B cell (primary cell): ENCODE data around the gene EMID1. TPM values are rescaled to one million over a fixed set of nuclear protein-coding genes. Genes with fewer than 3 reads are reported as not detected.

ENCODE experiments used
- ATAC-seq: fragments of 200-7000 bp; cut with Tn5 transposase; one replicate; pipeline ENCODE4 v1.10.0; 2021; ENCODE audit warnings: low read depth, mild to moderate bottlenecking, moderate number of reproducible peaks, moderate library complexity
- CTCF ChIA-PET: fragments of 350-600 bp; sonication (Branson Sonifier 250); formaldehyde crosslinking; loops from one replicate; lab custom pipeline; 2021; ENCODE audit warnings: antibody characterized with exemption, inconsistent platforms; lab: Charles Lee
- POLR2A ChIA-PET: fragments of 350-600 bp; sonication (Branson Sonifier 250); formaldehyde crosslinking; loops from one replicate; lab custom pipeline; 2021; ENCODE audit warnings: antibody characterized with exemption; lab: Charles Lee
- DNase-seq: peaks from one replicate; pipeline ENCODE4 v3.0.0; 2013
- H2AFZ ChIP-seq: 2 replicates; pipeline ENCODE4 v1.6.1; 2012; ENCODE audit warnings: mild to moderate bottlenecking, low read depth, low read length; ENCODE audit not compliant: insufficient read depth, poor library complexity, severe bottlenecking
- H3K27ac ChIP-seq, 2 donors: 1 replicate in 1 of 2; 2 replicates in 1 of 2; pipeline ENCODE4 v1.5.1; 2012 to 2013; ENCODE audit warnings: low read length in 2 of 2, mild to moderate bottlenecking in 2 of 2, moderate library complexity in 1 of 2
- H3K27me3 ChIP-seq, 4 experiments: fragments of 200-600 bp in 1 of 4; sonication (generic) in 1 of 4; replicated peaks in 1 of 4; 1 replicate in 2 of 4; 2 replicates in 2 of 4; pipeline versions ENCODE4 v1.6.1 to v1.7.0; 2013 to 2016; ENCODE audit warnings: low read length in 3 of 4, mild to moderate bottlenecking in 2 of 4, mixed read lengths in 1 of 4, moderate library complexity in 1 of 4; ENCODE audit not compliant: insufficient read depth in 4 of 4, control insufficient read depth in 3 of 4; ENCODE audit errors: control extremely low read depth in 1 of 4
- H3K36me3 ChIP-seq, 2 experiments: replicated peaks in 1 of 2; 1 replicate in 1 of 2; 2 replicates in 1 of 2; pipeline versions ENCODE4 v1.6.1 to v1.7.1; 2013; ENCODE audit warnings: low read length in 1 of 2; ENCODE audit not compliant: insufficient read depth in 2 of 2, control insufficient read depth in 1 of 2; ENCODE audit errors: control extremely low read depth in 1 of 2, extremely low read depth in 1 of 2
- H3K4me1 ChIP-seq, 2 donors: fragments of 200-600 bp in 1 of 2; sonication (generic) in 1 of 2; 1 replicate in 1 of 2; 2 replicates in 1 of 2; pipeline versions ENCODE4 v1.5.1 to v1.6.1; 2013 to 2017; ENCODE audit warnings: low read length in 2 of 2; ENCODE audit not compliant: control insufficient read depth in 2 of 2, insufficient read depth in 2 of 2
- H3K4me2 ChIP-seq: replicated peaks from 2 replicates; pipeline ENCODE3; 2012; ENCODE audit warnings: mild to moderate bottlenecking, low read depth, low read length; ENCODE audit not compliant: poor library complexity, severe bottlenecking
- H3K4me3 ChIP-seq, 5 experiments: fragments of 200-600 bp in 1 of 5; sonication (generic) in 1 of 5; 1 replicate in 3 of 5; 2 replicates in 2 of 5; pipeline versions ENCODE4 v1.5.1 to v1.7.0; 2011 to 2016; ENCODE audit warnings: low read length in 4 of 5, mild to moderate bottlenecking in 4 of 5, low read depth in 2 of 5, control low read depth in 1 of 5, moderate library complexity in 1 of 5; ENCODE audit not compliant: insufficient read depth in 1 of 5; ENCODE audit errors: control extremely low read depth in 1 of 5, extremely low read depth in 1 of 5
- H3K79me2 ChIP-seq: fragments of 200-600 bp; sonication (generic); one replicate; pipeline ENCODE4 v1.6.0; 2016; ENCODE audit warnings: low read length; ENCODE audit not compliant: control insufficient read depth, insufficient read depth
- H3K9ac ChIP-seq: fragments of 200-600 bp; sonication (generic); 2 replicates; pipeline ENCODE4 v1.6.1; 2017; ENCODE audit warnings: mild to moderate bottlenecking, low read length, moderate library complexity
- H3K9me3 ChIP-seq, 3 donors: one replicate each; pipeline versions ENCODE4 v1.6.1 to v1.7.1; 2013; ENCODE audit warnings: low read length in 2 of 3; ENCODE audit not compliant: control insufficient read depth in 2 of 3, insufficient read depth in 1 of 3; ENCODE audit errors: control extremely low read depth in 1 of 3
- H4K20me1 ChIP-seq: 2 replicates; pipeline ENCODE4 v1.6.0; 2012; ENCODE audit warnings: mild to moderate bottlenecking, low read length; ENCODE audit not compliant: insufficient read depth, control insufficient read depth, poor library complexity, severe bottlenecking
- H3K27ac Mint-ChIP-seq: one replicate; pipeline ENCODE4 v1.8.0; 2021; ENCODE audit warnings: mixed read lengths
- H3K27me3 Mint-ChIP-seq: one replicate; pipeline ENCODE4 v1.8.0; 2021; ENCODE audit warnings: mixed read lengths
- H3K4me1 Mint-ChIP-seq: one replicate; pipeline ENCODE4 v1.8.0; 2021; ENCODE audit warnings: mixed read lengths
- H3K4me3 Mint-ChIP-seq: one replicate; pipeline ENCODE4 v1.8.0; 2021; ENCODE audit warnings: mixed read lengths
- H3K9me3 Mint-ChIP-seq: one replicate; pipeline ENCODE4 v1.8.0; 2022; ENCODE audit warnings: mixed read lengths; ENCODE audit not compliant: insufficient read depth
- EZH2 ChIP-seq: IDR thresholded peaks from 2 replicates; pipeline ENCODE4 v1.6.1; 2012; ENCODE audit warnings: borderline replicate concordance, low read depth, mild to moderate bottlenecking, moderate library complexity, low read length; ENCODE audit not compliant: insufficient read depth, poor library complexity, severe bottlenecking
- WGBS: methylation state at CpG from one replicate; pipeline ENCODE4 v1.1.5; 2013; ENCODE audit warnings: missing lambda C conversion rate; ENCODE audit not compliant: insufficient coverage; 5-methylcytosine and 5-hydroxymethylcytosine counted together
- intact Hi-C: fragments of 100-400 bp; cut with micrococcal nuclease; formaldehyde crosslinking; loops from one replicate; pipeline ENCODE4 v1.10.0; 2022
- polyA plus RNA-seq: library from polyadenylated mRNA; depleted of rRNA; stranded (reverse); fragments of >200 nt; gene quantifications from 2 replicates; pipeline ENCODE4 v1.2.3, GENCODE V29; 2012
- total RNA-seq, 2 donors: library from RNA; stranded (reverse); fragments of 120-200 nt in 1 of 2; gene quantifications; 1 replicate in 1 of 2; 2 replicates in 1 of 2; pipeline versions ENCODE4 v1.2.3 to v1.2.4, GENCODE V29; 2013 to 2022
- TF ChIP-seq, protein P1 (sequence below): fragments of 200-600 bp; IDR thresholded peaks from one replicate; pipeline ENCODE4 v1.8.0; 2022; ENCODE audit warnings: antibody characterized with exemption, mild to moderate bottlenecking

The EMID1 gene
- total and polyA plus RNA-seq, 2 donors (not counting 1 experiment from before 2014, with no cell fraction given) = not detected

DNA sequence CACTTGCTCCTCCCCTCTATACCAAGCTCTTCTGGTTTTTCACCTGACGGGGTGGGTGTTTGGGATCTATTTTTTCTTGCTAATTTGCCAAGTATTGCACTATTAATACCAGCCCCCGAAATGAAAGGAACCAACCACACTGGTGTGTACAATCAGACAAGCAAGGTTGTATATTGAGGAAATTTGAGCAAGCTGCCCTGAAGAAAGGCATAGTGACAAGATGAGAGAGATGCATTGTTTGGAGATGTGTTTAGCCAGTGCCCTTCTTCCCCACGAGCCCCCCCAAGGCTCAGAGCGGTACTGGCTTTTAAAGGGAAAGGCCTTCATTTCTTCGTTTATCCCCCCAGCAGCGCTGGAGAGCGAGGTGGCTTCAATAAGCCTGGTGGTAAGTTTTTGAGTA lies 85.5 kb downstream of the EMID1 start:
- H3K27me3 ChIP-seq = no peaks in the 10 kb centered on the region
- H3K4me1 ChIP-seq = no peaks in the 10 kb centered on the region
- H3K36me3 ChIP-seq = peaks cover 12 to 94% of the 10 kb centered on the region in 2 experiments
- no peaks in the 10 kb centered on the region for H3K27me3 Mint-ChIP-seq
- H3K4me3 ChIP-seq = no peak overlapping the region
- H3K9me3 ChIP-seq = no peaks in the 10 kb centered on the region
- intact Hi-C loops = no loop called here
- POLR2A ChIA-PET = no interaction called here
- peaks cover 12% of the 10 kb centered on the region for H3K79me2 ChIP-seq
- H2AFZ ChIP-seq = no peak overlapping the region
- DNase-seq = no peak
- ATAC-seq = no peak
- TF ChIP-seq EZH2 = no peak
- TF ChIP-seq, protein P1, sequence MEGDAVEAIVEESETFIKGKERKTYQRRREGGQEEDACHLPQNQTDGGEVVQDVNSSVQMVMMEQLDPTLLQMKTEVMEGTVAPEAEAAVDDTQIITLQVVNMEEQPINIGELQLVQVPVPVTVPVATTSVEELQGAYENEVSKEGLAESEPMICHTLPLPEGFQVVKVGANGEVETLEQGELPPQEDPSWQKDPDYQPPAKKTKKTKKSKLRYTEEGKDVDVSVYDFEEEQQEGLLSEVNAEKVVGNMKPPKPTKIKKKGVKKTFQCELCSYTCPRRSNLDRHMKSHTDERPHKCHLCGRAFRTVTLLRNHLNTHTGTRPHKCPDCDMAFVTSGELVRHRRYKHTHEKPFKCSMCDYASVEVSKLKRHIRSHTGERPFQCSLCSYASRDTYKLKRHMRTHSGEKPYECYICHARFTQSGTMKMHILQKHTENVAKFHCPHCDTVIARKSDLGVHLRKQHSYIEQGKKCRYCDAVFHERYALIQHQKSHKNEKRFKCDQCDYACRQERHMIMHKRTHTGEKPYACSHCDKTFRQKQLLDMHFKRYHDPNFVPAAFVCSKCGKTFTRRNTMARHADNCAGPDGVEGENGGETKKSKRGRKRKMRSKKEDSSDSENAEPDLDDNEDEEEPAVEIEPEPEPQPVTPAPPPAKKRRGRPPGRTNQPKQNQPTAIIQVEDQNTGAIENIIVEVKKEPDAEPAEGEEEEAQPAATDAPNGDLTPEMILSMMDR = no peak
- peaks cover 2% of the 10 kb centered on the region for H3K4me1 Mint-ChIP-seq
- no CpG with 5 or more reads among the region's 7 CpGs for WGBS
- peaks cover 79% of the 10 kb centered on the region for H4K20me1 ChIP-seq
- no peak overlapping the region for H3K4me2 ChIP-seq
- H3K4me3 Mint-ChIP-seq = no peak overlapping the region
- no peak overlapping the region for H3K27ac ChIP-seq
- no peak overlapping the region for H3K27ac Mint-ChIP-seq
- no peaks in the 10 kb centered on the region for H3K9me3 Mint-ChIP-seq
- CTCF ChIA-PET = no interaction called here
- H3K9ac ChIP-seq = no peak overlapping the region

DNA sequence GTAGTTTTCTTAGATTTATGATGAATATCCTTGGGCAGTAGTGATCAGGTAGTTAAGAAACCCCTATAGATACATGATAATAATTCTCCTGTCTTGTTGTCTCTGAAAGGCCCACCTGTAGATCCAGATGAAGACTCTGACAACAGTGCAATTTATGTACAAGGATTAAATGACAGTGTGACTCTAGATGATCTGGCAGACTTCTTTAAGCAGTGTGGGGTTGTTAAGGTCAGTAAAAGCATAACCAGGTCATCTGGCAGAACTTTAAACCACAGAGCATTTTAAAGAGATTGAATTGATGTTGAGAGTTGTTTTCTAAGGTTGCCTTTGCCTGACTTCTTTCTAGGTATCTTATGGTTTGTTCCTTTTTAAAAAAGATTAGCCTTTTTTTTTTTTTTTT lies 86.7 kb downstream of the EMID1 start:
- POLR2A ChIA-PET = no interaction called here

More for the DNA sequence above, 86.7 kb downstream of the EMID1 start:
- H3K36me3 ChIP-seq = peaks cover 15 to 97% of the 10 kb centered on the region in 2 experiments
- peaks cover 6% of the 10 kb centered on the region for H3K79me2 ChIP-seq
- H3K4me1 Mint-ChIP-seq = peaks cover 2% of the 10 kb centered on the region
- H3K4me2 ChIP-seq = no peak overlapping the region
- no peak overlapping the region for H3K4me3 ChIP-seq
- H2AFZ ChIP-seq = no peak overlapping the region
- H3K9ac ChIP-seq = no peak overlapping the region
- H3K9me3 Mint-ChIP-seq = no peaks in the 10 kb centered on the region
- no peaks in the 10 kb centered on the region for H3K9me3 ChIP-seq
- ATAC-seq (no peak), DNase-seq (no peak)
- H4K20me1 ChIP-seq = peaks cover 79% of the 10 kb centered on the region
- CTCF ChIA-PET = no interaction called here
- no peak overlapping the region for H3K27ac Mint-ChIP-seq
- no peak overlapping the region for H3K4me3 Mint-ChIP-seq
- TF ChIP-seq EZH2 = no peak
- TF ChIP-seq, protein P1 = no peak
- H3K4me1 ChIP-seq = no peaks in the 10 kb centered on the region
- no peak overlapping the region for H3K27ac ChIP-seq
- no peaks in the 10 kb centered on the region for H3K27me3 ChIP-seq
- intact Hi-C loops = no loop called here
- H3K27me3 Mint-ChIP-seq = no peaks in the 10 kb centered on the region
